ENCODE results near the gene RAB19.
A peak's percentile ranks its signal among the peaks of the same experiment; 100 is the strongest.

RAB19 gene

GRCh38 chr7:140403878-140404564 is at the start of gene RAB19:
Gene RAB19, plus strand, starts transcription at chr7:140404058. Its CDS starts 3,589 bp downstream, at chr7:140407647.
- ATAC-seq (ENCODE audit: insufficient read depth, low read depth) (peak; percentile 83), DNase-seq (peak; percentile 14)
- H3K4me2 ChIP-seq (ENCODE audit: insufficient read depth, low read length): peak within 1 kb of the TSS; percentile 56
- 0 out of 4 replicates have a peak within 1 kb of the TSS, but pooled peaks of 1 of the 2 experiments have one; percentile 12 for H3K4me3 ChIP-seq (ENCODE audit: low read depth in 1 of 2, low read length in 2 of 2)
- H3K4me1 ChIP-seq (ENCODE audit: insufficient read depth, low read length): peaks cover 14% of the 10 kb centered on the region
- no peaks in the 10 kb centered on the region for H3K9me3 ChIP-seq (ENCODE audit: insufficient read depth, low read length, severe bottlenecking)
- peak within 1 kb of the TSS; percentile 52 for H3K27ac ChIP-seq (ENCODE audit: low read length)
- no peaks in the 10 kb centered on the region for H3K36me3 ChIP-seq (ENCODE audit: insufficient read depth, low read length)
- TF ChIP-seq EZH2 (IDR thresholded peaks at IDR 0.05; ENCODE audit: borderline replicate concordance, low read depth, low read length, severe bottlenecking) (no peak), CTCF (IDR thresholded peaks at IDR 0.05; ENCODE audit: borderline replicate concordance, extremely low read depth, low read length, poor library complexity, severe bottlenecking) (no peak)
- no peaks in the 10 kb centered on the region for H3K27me3 ChIP-seq (ENCODE audit: insufficient read depth, low read length, poor library complexity)
- peak within 1 kb of the TSS; percentile 57 for H2AFZ ChIP-seq (ENCODE audit: low read depth, low read length)
- H3K9ac ChIP-seq (ENCODE audit: low read depth, low read length): no peak within 1 kb of the TSS; the same call in 1 of the 2 replicates
- no peaks in the 10 kb centered on the region for H3K79me2 ChIP-seq (ENCODE audit: insufficient read depth, low read length)
- no peaks in the 10 kb centered on the region for H4K20me1 ChIP-seq (ENCODE audit: insufficient read depth, low read length)

- no peaks in the 10 kb centered on the region for H4K20me1 ChIP-seq (ENCODE audit: insufficient read depth, low read length)
- no peaks in the 10 kb centered on the region for H3K4me1 ChIP-seq (ENCODE audit: insufficient read depth, low read length)
- H3K4me3 ChIP-seq (ENCODE audit: low read depth in 1 of 2, low read length in 2 of 2): no peak overlapping the region
- H3K27ac ChIP-seq (ENCODE audit: low read length): no peak overlapping the region
- H3K4me2 ChIP-seq (ENCODE audit: insufficient read depth, low read length): no peak overlapping the region
- no peaks in the 10 kb centered on the region for H3K9me3 ChIP-seq (ENCODE audit: insufficient read depth, low read length, severe bottlenecking)
- ATAC-seq (ENCODE audit: insufficient read depth, low read depth) (no peak), DNase-seq (no peak)
- no peak overlapping the region for H2AFZ ChIP-seq (ENCODE audit: low read depth, low read length)
- H3K36me3 ChIP-seq (ENCODE audit: insufficient read depth, low read length): peaks cover 46% of the 10 kb centered on the region
- TF ChIP-seq CTCF (IDR thresholded peaks at IDR 0.05; ENCODE audit: borderline replicate concordance, extremely low read depth, low read length, poor library complexity, severe bottlenecking) (no peak), EZH2 (IDR thresholded peaks at IDR 0.05; ENCODE audit: borderline replicate concordance, low read depth, low read length, severe bottlenecking) (no peak)
- H3K27me3 ChIP-seq (ENCODE audit: insufficient read depth, low read length, poor library complexity): no peaks in the 10 kb centered on the region
- H3K9ac ChIP-seq (ENCODE audit: low read depth, low read length): no peak overlapping the region
- H3K79me2 ChIP-seq (ENCODE audit: insufficient read depth, low read length): no peaks in the 10 kb centered on the region
Observed at GRCh38 chr7:140358024-140358411, 45.8 kb upstream of the RAB19 start.

- Histone ChIP-seq H3K9ac (ENCODE audit: low read depth, low read length) (no peak overlapping the region), H3K4me1 (ENCODE audit: insufficient read depth, low read length) (no peaks in the 10 kb centered on the region), H2AFZ (ENCODE audit: low read depth, low read length) (no peak overlapping the region), H3K36me3 (ENCODE audit: insufficient read depth, low read length) (peaks cover 43% of the 10 kb centered on the region), H3K4me3 (ENCODE audit: low read depth in 1 of 2, low read length in 2 of 2) (no peak overlapping the region), H3K4me2 (ENCODE audit: insufficient read depth, low read length) (no peak overlapping the region), H3K79me2 (ENCODE audit: insufficient read depth, low read length) (no peaks in the 10 kb centered on the region), H3K27me3 (ENCODE audit: insufficient read depth, low read length, poor library complexity) (no peaks in the 10 kb centered on the region), H3K27ac (ENCODE audit: low read length) (no peak overlapping the region), H4K20me1 (ENCODE audit: insufficient read depth, low read length) (no peaks in the 10 kb centered on the region), H3K9me3 (ENCODE audit: insufficient read depth, low read length, severe bottlenecking) (no peaks in the 10 kb centered on the region)
- TF ChIP-seq CTCF (IDR thresholded peaks at IDR 0.05; ENCODE audit: borderline replicate concordance, extremely low read depth, low read length, poor library complexity, severe bottlenecking) (no peak), EZH2 (IDR thresholded peaks at IDR 0.05; ENCODE audit: borderline replicate concordance, low read depth, low read length, severe bottlenecking) (no peak)
- ATAC-seq (ENCODE audit: insufficient read depth, low read depth) (no peak), DNase-seq (no peak)
Observed at GRCh38 chr7:140358412-140359051, 45.3 kb upstream of the RAB19 start.
